Measurements from ENCODE around the gene P2RX7. TPM values are rescaled to one million over a fixed set of nuclear protein-coding genes. Genes with fewer than 3 reads are reported as not detected.

The P2RX7 gene
- total and polyA plus RNA-seq, 2 experiments from 2014 or later = 0.90 to 1.7 TPM

- H3K4me2 ChIP-seq = peak within 1 kb of the TSS; percentile 90
- H3K9me2 ChIP-seq (replicated peaks; ENCODE audit: insufficient read depth) = no peaks in the 10 kb centered on the region
- H2AFZ ChIP-seq = peak within 1 kb of the TSS; percentile 75
- H3K4me3 ChIP-seq = peak within 1 kb of the TSS; percentile 71
- H3K27ac ChIP-seq = peak within 1 kb of the TSS; percentile 96
- peak; percentile 92 for DNase-seq (ENCODE audit: low spot score)
- H3K36me3 ChIP-seq (replicated peaks; ENCODE audit: insufficient read depth, low read depth) = no peaks in the 10 kb centered on the region
- no peaks in the 10 kb centered on the region for H4K20me1 ChIP-seq (ENCODE audit: insufficient read depth, poor library complexity, severe bottlenecking)
- 12% methylated on average over 69 of the region's 97 CpGs for WGBS (ENCODE audit: low lambda C conversion rate, missing lambda C conversion rate)
- peaks cover 24% of the 10 kb centered on the region for H3K79me2 ChIP-seq
- no peaks in the 10 kb centered on the region for H3K27me3 ChIP-seq
- TF ChIP-seq EZH2phosphoT487 (IDR thresholded peaks at IDR 0.05; ENCODE audit: low read depth, severe bottlenecking, unreplicated experiment) (no peak), CTCF (IDR thresholded peaks at IDR 0.05; ENCODE audit: poor library complexity) (peak; percentile 42), EZH2 (IDR thresholded peaks at IDR 0.05; ENCODE audit: borderline replicate concordance) (no peak)
- H3K4me1 ChIP-seq (ENCODE audit: insufficient read depth) = peaks cover 24% of the 10 kb centered on the region
- H3K9me3 ChIP-seq (ENCODE audit: low read depth) = no peaks in the 10 kb centered on the region
Observed at GRCh38 chr12:121209624-121210572, 77.2 kb downstream of the P2RX7 start, which contains the start of gene P2RX4. Gene P2RX4 (plus strand): TSS chr12:121210129. CDS start chr12:121210165, 36 bp downstream.

- no peak overlapping the region for H2AFZ ChIP-seq
- H3K27ac ChIP-seq = peak overlapping the region; percentile 94
- H4K20me1 ChIP-seq (ENCODE audit: insufficient read depth, poor library complexity, severe bottlenecking) = no peaks in the 10 kb centered on the region
- H3K9me2 ChIP-seq (replicated peaks; ENCODE audit: insufficient read depth) = no peaks in the 10 kb centered on the region
- H3K4me1 ChIP-seq (ENCODE audit: insufficient read depth) = peaks cover 37% of the 10 kb centered on the region
- no peaks in the 10 kb centered on the region for H3K27me3 ChIP-seq
- DNase-seq (ENCODE audit: low spot score) = no peak
- WGBS (ENCODE audit: low lambda C conversion rate, missing lambda C conversion rate) = 94% methylated on average over 5 of the region's 5 CpGs
- no peak overlapping the region for H3K4me3 ChIP-seq
- H3K4me2 ChIP-seq = no peak overlapping the region
- no peaks in the 10 kb centered on the region for H3K36me3 ChIP-seq (replicated peaks; ENCODE audit: insufficient read depth, low read depth)
- no peak for TF ChIP-seq EZH2 (IDR thresholded peaks at IDR 0.05; ENCODE audit: borderline replicate concordance)
- TF ChIP-seq EZH2phosphoT487 (IDR thresholded peaks at IDR 0.05; ENCODE audit: low read depth, severe bottlenecking, unreplicated experiment) = no peak
- no peak for TF ChIP-seq CTCF (IDR thresholded peaks at IDR 0.05; ENCODE audit: poor library complexity)
- H3K9me3 ChIP-seq (ENCODE audit: low read depth) = no peaks in the 10 kb centered on the region
- peaks cover 33% of the 10 kb centered on the region for H3K79me2 ChIP-seq
Observed at GRCh38 chr12:121212875-121213274, 80.2 kb downstream of the P2RX7 start.

GRCh38 chr12:121214166-121214777 lies 81.6 kb downstream of the P2RX7 start:
- no peak overlapping the region for H2AFZ ChIP-seq
- H3K27ac ChIP-seq = peak overlapping the region; percentile 94
- DNase-seq (ENCODE audit: low spot score) = peak; percentile 44
- peak overlapping the region; percentile 47 for H3K4me2 ChIP-seq
- H3K27me3 ChIP-seq = no peaks in the 10 kb centered on the region
- TF ChIP-seq EZH2phosphoT487 (IDR thresholded peaks at IDR 0.05; ENCODE audit: low read depth, severe bottlenecking, unreplicated experiment) (no peak), EZH2 (IDR thresholded peaks at IDR 0.05; ENCODE audit: borderline replicate concordance) (no peak), CTCF (IDR thresholded peaks at IDR 0.05; ENCODE audit: poor library complexity) (no peak)
- WGBS (ENCODE audit: low lambda C conversion rate, missing lambda C conversion rate) = 71% methylated on average over 11 of the region's 11 CpGs
- no peaks in the 10 kb centered on the region for H4K20me1 ChIP-seq (ENCODE audit: insufficient read depth, poor library complexity, severe bottlenecking)
- peaks cover 42% of the 10 kb centered on the region for H3K4me1 ChIP-seq (ENCODE audit: insufficient read depth)
- H3K9me3 ChIP-seq (ENCODE audit: low read depth) = no peaks in the 10 kb centered on the region
- no peaks in the 10 kb centered on the region for H3K9me2 ChIP-seq (replicated peaks; ENCODE audit: insufficient read depth)
- H3K36me3 ChIP-seq (replicated peaks; ENCODE audit: insufficient read depth, low read depth) = no peaks in the 10 kb centered on the region
- H3K4me3 ChIP-seq = no peak overlapping the region
- peaks cover 36% of the 10 kb centered on the region for H3K79me2 ChIP-seq
